HG03135 (cell line): ENCODE measurements around the gene ZCCHC24.

Experiments
- ATAC-seq: cut with Tn5 transposase; IDR thresholded peaks from one replicate; pipeline ENCODE4 v1.9.1; 2021; ENCODE audit warnings: mild to moderate bottlenecking, moderate library complexity; ENCODE audit not compliant: unreplicated experiment

ZCCHC24 gene

DNA sequence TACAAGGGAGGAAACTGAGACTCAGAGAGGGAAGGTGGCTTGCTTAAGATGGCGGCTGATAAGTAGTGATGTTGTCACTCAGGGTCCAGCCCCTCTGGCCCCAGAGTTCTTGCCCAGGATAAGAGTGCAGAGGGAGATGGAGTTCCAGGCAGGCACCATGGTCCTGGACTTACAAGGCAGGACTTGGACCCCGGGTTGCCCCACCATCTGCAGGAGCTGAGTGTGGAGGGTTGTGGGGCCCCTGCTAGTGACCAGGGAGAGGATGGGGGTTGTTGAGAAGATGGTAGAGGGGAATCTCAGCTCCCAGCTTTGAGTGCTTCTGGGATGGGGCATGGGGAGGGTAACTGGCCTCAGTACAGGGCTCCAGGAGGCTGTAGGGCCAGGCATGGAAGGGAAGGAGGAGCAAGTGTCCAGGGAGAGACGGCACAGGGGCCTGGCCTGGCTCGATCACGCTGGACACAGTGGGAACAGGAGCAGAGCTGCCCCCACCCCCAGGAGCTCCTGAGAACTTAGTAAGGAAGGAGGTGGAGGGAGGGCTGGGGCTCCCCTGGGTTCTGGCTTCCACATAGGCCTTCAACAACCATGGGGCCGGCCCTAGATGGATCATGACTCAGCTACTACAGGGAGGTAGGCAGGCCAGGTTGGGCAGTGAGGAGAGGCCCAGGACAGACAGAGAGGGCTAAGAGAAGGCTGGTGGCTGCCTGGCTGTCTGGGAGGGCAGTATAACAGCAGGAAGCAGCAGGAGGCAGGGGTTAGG is 69.9 kb downstream of the ZCCHC24 start:
- ATAC-seq = no peak

DNA sequence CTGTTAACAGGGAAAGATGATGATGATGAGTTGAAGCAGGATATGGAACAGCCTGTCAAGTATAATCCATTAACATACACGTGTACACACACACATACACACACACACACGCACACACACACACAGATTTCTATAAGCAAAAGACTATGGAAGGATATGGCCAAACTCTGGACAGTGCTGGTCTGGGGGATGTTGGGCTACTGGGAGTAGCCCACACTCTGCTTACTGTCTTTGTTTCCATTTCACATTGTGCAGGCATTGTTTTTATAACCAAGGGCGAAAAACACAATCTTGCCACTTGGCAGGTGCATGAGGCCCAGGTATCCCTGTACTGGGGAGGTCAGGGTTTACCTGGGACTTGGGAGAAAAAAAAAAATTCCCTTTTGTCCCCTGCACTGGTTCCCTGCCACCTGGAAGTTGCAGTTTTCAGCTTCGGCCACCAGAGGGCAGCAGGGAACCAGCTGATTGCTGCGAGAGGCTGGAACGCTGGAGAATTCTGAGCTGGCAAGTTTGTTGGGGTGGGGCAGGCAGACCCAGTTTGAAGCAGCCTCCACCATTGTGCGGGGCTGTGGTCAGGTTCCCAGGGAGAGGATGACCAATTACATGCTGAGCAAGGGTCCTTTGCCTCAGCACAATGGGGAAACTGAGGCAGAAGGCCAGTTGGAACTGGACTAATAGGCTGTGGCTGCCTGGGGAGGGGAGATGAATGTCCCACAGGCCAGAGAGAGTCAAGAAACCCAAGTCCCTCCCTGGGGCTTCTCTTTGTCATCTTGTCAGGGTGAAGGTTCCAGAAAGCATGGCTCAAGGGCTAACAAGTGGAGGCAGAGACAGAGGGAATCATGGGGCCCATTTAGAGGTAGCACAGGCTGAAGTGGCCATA is 70.9 kb downstream of the ZCCHC24 start:
- ATAC-seq = no peak

DNA sequence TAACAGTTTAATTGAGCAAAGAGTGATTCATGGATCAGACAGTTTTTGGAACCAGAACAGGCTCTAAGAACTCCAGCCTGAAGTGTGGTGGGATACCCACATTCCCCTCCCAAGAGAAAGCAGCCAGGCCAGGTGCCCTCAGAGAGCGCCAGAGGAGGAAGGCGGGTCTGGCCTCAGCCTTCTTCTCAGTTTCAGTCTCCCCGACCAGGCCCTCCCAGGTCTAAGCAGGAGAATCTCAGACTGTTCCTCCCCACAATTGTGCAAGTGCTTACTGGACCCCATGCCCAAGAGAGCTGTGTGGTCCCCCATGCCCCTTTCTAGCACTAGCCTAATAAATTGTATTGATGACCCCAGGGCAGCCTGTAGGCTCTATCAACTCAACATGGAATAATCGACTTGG is 72.6 kb downstream of the ZCCHC24 start:
- no peak for ATAC-seq

DNA sequence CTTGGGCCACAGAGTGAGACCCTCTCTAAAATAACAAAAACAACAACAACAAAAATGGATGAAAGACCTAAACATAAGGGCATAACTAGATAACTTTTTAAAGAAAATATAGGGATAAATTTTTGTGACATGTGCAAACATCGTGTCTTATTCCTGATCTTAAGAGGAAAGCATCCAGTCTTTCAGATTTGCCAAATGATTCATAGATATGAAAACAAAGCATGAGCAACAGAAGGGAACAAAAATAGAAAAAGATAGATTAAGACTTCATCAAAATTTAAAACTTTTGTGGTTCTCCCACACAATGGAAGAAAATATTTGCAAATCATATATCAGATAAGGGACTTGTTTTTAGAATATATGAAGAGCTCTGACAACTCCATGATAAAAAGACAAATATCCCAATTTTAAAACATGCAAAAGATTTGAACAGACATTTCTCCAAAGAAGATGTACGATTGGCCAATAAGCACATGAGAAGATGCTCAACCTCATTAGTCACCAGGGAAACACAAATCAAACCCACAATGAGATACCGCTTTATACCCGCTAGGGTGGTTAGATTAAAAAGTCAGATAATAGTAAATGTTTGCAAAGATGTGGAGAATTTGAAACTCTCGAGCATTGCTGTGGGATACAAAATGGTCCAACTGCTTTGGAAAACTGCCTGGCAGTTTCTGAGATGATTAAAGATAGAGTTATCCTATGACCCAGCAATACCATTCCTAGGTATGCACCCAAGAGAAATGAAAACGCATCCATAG is 77.8 kb downstream of the ZCCHC24 start:
- ATAC-seq = no peak

DNA sequence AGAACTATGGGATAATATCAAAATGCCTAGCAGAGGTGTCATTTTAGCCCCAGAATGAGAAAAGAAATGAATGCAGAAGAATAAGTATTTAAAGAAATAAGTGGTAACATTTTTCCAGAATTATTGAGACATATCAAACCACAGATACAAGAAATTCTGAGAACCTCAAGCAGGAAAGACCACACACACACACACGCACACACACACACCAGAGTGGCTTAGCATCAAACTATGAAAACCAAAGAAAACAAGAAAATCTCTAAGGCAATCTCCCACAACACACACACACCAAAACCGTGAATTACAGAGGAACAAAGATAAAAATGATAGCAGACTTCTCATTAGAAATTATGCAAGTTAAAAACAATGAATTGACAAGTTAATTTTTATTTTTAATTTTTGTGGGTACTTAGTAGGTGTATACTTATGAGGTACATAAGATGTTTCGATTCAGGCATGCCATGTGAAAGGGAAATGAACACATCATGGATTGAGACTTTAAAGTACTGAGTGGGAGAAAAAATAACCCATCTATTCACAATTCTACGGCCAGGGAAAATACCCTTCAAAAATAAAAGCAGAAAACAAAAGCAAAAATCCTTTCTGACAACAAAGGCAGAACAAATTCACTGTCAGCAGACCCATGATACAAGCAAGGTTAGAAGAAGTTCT is 83.6 kb downstream of the ZCCHC24 start:
- ATAC-seq = no peak

DNA sequence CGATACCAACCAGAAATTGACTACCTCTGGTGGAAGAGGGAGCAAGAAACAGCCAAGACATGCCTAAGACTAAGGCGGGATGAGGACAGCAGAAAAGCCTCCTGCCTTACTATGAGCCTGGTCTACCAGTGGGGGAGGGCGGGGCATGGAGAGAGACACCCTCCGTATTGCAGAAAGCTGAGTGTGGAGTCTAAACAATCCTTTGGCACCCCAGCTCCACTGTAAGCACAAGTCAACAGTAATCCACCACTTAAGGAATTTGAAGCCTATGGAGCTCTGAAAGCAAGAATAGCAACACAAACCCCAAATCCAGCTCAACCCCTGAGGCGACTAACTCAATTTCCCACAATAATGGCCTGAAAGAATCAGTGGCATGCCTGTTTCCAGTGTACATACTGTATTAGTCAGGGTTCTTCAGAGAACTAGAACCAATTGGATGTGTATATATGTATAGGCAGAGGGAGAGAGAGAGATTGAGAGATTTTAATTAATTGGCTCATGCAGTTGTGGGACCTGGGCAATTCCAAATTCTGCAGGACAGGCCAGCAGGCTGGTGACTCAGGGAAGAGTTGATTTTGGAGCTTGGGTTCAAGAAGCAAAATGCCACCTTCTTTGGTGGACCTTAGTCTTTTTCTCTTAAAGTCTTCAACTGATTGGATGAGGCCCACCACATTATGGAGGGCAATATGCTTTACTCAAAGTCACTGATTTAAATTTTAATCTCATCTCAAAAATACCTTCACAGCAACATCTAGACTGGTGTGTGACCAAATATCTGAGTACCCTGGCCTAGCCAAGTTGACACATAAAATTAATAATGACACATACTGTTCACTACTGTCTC is 84.7 kb downstream of the ZCCHC24 start:
- no peak for ATAC-seq

DNA sequence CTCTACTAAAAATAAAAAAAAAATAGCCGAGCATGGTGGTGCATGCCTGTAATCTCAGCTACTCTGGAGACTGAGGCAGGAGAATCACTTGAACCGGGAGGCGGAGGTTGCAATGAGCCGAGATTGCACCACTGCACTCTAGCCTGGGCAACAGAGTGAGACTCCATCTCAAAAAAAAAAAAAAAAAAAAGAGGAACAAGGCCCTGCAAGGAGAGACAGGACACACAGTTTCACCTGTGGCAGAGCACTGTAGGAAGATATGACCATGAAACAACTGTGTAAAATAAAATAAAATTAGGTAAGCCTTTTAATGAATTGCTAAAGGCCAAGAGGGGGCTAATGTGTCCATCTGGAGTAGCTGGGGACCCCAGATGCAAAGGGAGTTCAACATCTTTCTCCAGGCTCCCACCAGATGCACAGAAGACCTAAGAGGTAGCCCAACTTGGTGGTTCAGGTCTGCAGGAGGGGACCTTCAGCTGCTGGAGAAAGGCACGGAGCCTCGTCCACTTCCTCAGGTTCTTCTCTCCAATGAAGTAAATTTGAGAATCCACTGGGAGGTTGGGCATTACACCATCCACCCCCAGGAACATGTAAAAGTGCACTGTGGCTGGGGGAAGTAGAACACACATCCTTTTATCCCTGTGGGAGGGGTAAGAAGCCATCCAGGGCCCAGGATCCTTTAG is 85.5 kb downstream of the ZCCHC24 start:
- ATAC-seq = no peak

DNA sequence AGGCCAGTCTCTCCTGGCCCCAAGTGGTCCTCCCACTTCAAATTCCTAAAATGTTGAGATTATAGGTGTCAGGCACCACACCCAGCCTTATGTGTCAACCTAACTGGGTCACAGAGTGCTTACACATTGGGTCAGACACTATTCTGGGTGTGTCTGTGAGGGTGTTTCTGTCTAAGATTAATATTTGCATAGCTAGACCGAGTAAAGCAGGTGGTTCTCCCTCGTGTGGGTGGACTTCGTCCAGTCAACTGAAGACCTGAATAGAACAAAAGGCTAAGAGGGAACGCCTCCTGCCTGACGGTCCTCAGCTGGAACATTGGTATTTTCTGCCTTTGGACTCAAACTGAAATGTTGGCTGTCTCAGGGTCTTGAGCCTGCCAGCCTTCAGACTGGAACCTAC is 86.6 kb downstream of the ZCCHC24 start:
- no peak for ATAC-seq

DNA sequence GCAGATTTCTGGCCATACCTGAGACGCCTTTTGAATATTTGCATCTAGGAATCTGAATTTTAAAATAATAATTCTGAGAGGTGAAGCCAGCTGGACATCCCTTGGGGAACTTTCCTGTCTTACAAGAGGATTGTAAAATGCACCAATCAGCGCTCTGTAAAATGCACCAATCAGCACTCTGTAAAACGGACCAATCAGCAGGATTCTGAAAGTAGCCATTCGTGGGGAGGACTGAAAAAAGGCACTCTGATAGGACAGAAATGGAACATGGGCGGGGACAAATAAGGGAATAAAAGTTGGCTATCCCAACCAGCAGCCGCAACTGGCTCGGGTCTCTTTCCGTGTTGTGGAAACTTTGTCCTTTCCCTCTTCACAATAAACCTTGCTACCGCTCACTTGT is 88.2 kb downstream of the ZCCHC24 start:
- no peak for ATAC-seq

DNA sequence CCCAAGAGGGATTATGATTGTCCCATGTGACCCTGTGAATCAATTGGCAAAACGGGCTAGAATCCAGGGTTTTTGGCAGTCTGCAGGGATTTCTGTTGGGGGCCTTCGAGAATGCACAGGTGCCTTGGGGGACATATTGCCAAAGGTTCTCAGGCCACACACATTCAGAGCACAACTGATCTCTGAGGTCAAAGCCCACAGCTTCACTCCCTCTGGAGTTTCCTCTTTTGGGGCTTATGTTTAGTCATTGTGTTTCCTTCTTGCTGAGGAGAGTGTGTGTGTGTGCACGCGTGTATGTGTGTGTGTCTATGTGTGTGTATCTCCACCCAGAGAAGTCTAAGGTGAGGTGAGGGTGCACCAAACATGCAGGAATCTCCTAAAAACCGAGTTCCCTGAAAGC is 89.3 kb downstream of the ZCCHC24 start:
- ATAC-seq = no peak

DNA sequence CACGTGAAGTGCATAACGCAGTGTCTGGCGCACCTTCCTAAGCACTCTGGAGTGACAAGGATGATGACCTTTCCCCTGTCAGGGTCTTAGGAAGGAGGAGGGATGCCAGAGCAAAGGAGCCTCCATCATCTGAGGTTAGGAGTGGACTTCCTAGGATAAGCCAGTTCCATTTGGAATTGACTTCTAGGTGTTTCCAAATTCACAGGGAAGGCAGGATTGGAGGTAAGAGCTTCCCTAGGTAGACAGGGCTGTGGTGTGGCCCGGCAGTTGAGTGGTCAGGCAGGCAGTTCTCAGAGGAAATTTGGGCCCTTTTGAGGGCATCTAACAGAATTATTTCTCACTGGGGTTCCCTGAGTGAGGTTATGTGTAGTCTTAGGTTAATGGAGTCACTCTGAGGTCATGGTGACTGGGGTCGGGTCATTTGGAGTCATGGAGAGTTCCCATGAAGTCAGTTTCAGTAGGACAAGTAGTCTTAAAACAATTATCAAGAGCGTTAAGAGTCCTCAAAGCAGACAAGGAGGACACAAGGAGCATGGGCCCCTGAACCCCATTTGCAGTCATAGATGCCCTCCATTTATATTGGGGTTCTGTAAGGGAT is 89.9 kb downstream of the ZCCHC24 start:
- no peak for ATAC-seq

DNA sequence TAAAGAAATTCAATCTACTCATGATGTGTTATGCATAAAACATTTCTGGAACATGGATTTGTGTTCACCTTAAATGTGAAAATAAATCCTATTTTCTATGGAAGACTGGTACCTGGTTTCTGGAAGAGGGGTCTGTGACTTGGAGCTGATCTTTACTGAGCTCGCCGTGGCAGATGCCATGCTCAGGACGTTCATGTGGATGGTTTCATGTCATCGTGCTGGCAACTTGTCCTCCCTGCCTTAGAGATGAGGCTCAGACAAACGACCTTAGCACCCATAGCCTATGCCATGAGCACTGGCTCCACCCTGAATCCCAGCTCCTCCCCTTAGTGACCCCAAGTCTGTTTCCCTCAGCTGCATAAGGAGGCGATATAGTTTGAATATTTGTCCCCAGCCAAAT is 90.8 kb downstream of the ZCCHC24 start:
- no peak for ATAC-seq

DNA sequence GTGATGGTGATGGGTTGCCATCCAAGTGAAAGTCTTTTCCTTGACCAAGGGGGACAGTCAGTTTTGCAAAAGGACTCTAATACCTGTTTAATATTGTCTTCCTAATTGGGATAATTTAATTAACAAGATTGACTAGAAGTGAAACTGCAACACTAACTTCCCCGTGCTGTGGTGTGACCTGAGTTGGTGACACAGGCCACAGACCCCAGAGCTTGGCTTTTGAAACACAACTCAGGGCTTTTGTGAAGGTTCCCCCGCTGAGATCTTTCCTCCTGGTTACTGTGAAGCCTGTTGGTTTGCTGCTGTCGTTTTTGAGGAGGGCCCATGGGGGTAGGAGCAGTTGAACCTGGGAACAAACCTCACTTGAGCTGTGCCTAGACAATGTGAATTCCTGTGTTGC is 91.3 kb downstream of the ZCCHC24 start:
- ATAC-seq = no peak

DNA sequence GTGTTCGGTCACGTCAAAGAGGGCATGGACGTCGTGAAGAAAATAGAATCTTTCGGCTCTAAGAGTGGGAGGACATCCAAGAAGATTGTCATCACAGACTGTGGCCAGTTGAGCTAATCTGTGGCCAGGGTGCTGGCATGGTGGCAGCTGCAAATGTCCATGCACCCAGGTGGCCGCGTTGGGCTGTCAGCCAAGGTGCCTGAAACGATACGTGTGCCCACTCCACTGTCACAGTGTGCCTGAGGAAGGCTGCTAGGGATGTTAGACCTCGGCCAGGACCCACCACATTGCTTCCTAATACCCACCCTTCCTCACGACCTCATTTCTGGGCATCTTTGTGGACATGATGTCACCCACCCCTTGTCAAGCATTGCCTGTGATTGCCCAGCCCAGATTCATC is 91.7 kb downstream of the ZCCHC24 start:
- ATAC-seq = no peak

DNA sequence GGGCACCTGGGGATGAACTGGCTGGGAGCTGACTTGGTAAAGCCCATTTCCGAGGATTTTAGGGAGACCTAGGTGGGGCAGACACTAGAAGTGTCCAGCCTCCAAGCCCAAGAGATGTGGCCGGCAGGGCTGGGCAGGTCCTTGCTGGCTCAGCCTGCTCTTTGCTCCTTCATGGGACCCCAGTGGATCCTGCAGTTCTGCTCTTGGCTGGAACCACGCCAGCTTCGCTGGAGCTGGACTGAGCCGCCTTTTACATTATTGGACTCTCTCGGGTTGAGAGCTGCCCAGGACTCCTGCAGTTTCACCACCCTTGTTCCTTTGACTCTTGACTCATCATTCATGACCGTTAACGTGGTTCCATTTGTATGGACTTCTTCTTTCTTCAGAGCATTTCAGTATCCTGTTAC is 92.4 kb downstream of the ZCCHC24 start:
- no peak for ATAC-seq

DNA sequence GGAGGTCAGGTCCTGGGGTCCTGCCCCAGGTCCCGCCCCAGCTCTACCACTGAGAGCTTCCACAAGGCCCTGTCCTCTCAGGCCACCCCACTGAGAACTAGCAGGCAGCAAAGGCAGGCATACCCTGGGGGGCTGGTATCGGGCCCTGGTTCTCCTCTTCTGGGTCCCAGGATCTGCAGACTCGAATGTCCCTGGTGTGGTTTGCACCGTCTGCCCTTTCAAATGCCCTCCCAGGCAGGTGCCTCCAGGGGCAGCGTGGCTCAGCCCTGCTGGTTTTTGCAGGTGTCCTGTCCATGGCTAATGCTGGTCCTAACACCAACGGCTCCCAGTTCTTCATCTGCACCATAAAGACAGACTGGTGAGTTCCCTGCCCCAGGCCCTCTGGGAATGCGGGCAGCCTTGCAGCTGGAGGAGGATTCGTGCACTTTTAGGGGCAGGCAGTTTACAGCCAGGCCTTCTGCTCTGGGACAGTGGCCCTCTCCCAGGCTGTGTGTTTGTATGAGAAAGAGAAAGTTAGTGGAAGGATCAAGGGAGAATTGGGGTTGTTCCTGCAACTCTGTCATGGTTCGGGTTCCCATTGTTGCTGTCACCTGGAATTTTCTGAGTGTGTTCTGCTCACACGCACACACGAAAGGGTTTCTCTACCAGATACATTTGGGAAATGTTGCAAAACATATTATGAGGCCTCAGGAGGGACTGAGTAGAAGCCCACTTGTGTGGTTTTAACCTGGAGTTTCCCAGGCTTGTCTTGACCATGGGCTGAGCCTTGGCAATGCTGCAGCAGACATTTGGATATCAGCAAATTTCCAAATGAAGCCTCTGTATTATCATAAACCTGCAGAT is 93.2 kb downstream of the ZCCHC24 start:
- no peak for ATAC-seq

DNA sequence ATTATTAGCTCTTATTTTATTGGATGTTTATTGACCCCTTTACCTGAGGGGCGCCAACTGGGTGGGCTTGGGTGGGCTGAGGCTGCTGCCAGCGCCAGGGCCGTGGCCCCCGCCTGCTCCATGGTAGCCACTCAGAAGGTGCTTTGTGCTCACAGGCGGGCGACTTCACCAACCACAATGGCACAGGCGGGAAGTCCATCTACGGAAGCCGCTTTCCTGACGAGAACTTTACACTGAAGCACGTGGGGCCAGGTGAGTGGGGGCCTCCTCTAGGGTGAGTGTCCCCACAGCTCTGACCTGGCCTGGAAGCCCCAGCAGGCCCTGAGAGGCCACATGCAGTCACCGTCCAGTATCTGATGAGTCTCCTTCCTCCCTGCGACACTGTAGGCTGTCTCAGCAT is 94.1 kb downstream of the ZCCHC24 start:
- no peak for ATAC-seq
